Activated T-helper 2 cell treated with anti-CD3 and anti-CD28 coated beads, Interferon-gamma antibody, Interleukin-2, Interleukin-4, amounts not matched to agents 10 μg/mL and 5 μg/mL and 100 μg/mL, durations not matched to agents 14 hours and 24 hours and 36 hours (primary cell): Measurements from ENCODE around the gene GALNT1. TPM values are rescaled to one million over a fixed set of nuclear protein-coding genes. Genes with fewer than 3 reads are reported as not detected.

ENCODE experiments used
- DNase-seq: peaks from one replicate; pipeline ENCODE4 v3.0.0; 2021; ENCODE audit warnings: low spot score
- H3K27ac Mint-ChIP-seq: one replicate; pipeline ENCODE4 v1.8.0; 2021; ENCODE audit warnings: mixed read lengths
- H3K27me3 Mint-ChIP-seq: one replicate; pipeline ENCODE4 v1.8.0; 2021; ENCODE audit warnings: low read depth, mixed read lengths
- H3K36me3 Mint-ChIP-seq: one replicate; pipeline ENCODE4 v1.8.0; 2021; ENCODE audit warnings: low read depth, mixed read lengths
- H3K4me1 Mint-ChIP-seq: one replicate; pipeline ENCODE4 v1.8.0; 2021; ENCODE audit warnings: low read depth, mixed read lengths
- H3K4me3 Mint-ChIP-seq: one replicate; pipeline ENCODE4 v1.8.0; 2021; ENCODE audit warnings: low read depth, mild to moderate bottlenecking, moderate library complexity, mixed read lengths
- H3K9me3 Mint-ChIP-seq: one replicate; pipeline ENCODE4 v1.8.0; 2021; ENCODE audit warnings: mixed read lengths
- intact Hi-C: fragments of 100-400 bp; cut with micrococcal nuclease; formaldehyde crosslinking; loops from one replicate; pipeline ENCODE4 v1.15.1; 2023
- total RNA-seq: library from RNA; stranded (reverse); gene quantifications from 2 replicates; pipeline ENCODE4 v1.2.3, GENCODE V29; 2022

The GALNT1 gene
- total RNA-seq, 1 donor from 2014 or later = 39.8 TPM

- Mint-ChIP-seq H3K4me3 (no peak overlapping the region), H3K36me3 (peaks cover 5% of the 10 kb centered on the region), H3K9me3 (no peaks in the 10 kb centered on the region), H3K4me1 (no peaks in the 10 kb centered on the region), H3K27ac (no peak overlapping the region), H3K27me3 (peaks cover 2% of the 10 kb centered on the region)
- DNase-seq = no peak
- intact Hi-C loops = no loop called here
Measured at GRCh38 chr18:35716169-35716831, 134.8 kb downstream of the GALNT1 start.

- Mint-ChIP-seq H3K27ac (no peak overlapping the region), H3K4me1 (no peaks in the 10 kb centered on the region), H3K4me3 (no peak overlapping the region), H3K36me3 (peaks cover 4% of the 10 kb centered on the region), H3K27me3 (peaks cover 2% of the 10 kb centered on the region), H3K9me3 (no peaks in the 10 kb centered on the region)
- DNase-seq = no peak
- intact Hi-C loops = no loop called here
Measured at GRCh38 chr18:35717182-35717581, 135.6 kb downstream of the GALNT1 start.

- H3K27me3 Mint-ChIP-seq = peaks cover 5% of the 10 kb centered on the region
- intact Hi-C loops = no loop called here
- peaks cover 5% of the 10 kb centered on the region for H3K9me3 Mint-ChIP-seq
- no peaks in the 10 kb centered on the region for H3K36me3 Mint-ChIP-seq
- DNase-seq = no peak
- H3K4me3 Mint-ChIP-seq = no peak overlapping the region
- H3K4me1 Mint-ChIP-seq = no peaks in the 10 kb centered on the region
- no peak overlapping the region for H3K27ac Mint-ChIP-seq
Measured at GRCh38 chr18:35721431-35722081, 140.0 kb downstream of the GALNT1 start.

GRCh38 chr18:35728676-35729075 is 147.1 kb downstream of the GALNT1 start:
- intact Hi-C loops = no loop called here
- DNase-seq = no peak
- Mint-ChIP-seq H3K27me3 (peaks cover 4% of the 10 kb centered on the region), H3K4me1 (no peaks in the 10 kb centered on the region), H3K9me3 (peaks cover 31% of the 10 kb centered on the region), H3K36me3 (no peaks in the 10 kb centered on the region), H3K4me3 (no peak overlapping the region), H3K27ac (no peak overlapping the region)

- Mint-ChIP-seq H3K4me1 (no peaks in the 10 kb centered on the region), H3K4me3 (no peak overlapping the region), H3K9me3 (peaks cover 26% of the 10 kb centered on the region), H3K36me3 (no peaks in the 10 kb centered on the region), H3K27me3 (peaks cover 4% of the 10 kb centered on the region), H3K27ac (no peak overlapping the region)
- intact Hi-C loops = no loop called here
- DNase-seq = no peak
Measured at GRCh38 chr18:35729991-35730668, 148.6 kb downstream of the GALNT1 start.

GRCh38 chr18:35730691-35731370 is 149.3 kb downstream of the GALNT1 start:
- intact Hi-C loops = no loop called here
- no peak for DNase-seq
- no peak overlapping the region for H3K27ac Mint-ChIP-seq

GRCh38 chr18:35731701-35732100 is 150.2 kb downstream of the GALNT1 start:
- intact Hi-C loops = no loop called here
- Mint-ChIP-seq H3K4me3 (no peak overlapping the region), H3K4me1 (no peaks in the 10 kb centered on the region), H3K9me3 (peaks cover 26% of the 10 kb centered on the region), H3K27ac (no peak overlapping the region), H3K36me3 (no peaks in the 10 kb centered on the region), H3K27me3 (peaks cover 2% of the 10 kb centered on the region)
- DNase-seq = no peak

More at GRCh38 chr18:35730691-35731370, 149.3 kb downstream of the GALNT1 start:
- peaks cover 4% of the 10 kb centered on the region for H3K27me3 Mint-ChIP-seq
- H3K36me3 Mint-ChIP-seq = no peaks in the 10 kb centered on the region
- peaks cover 26% of the 10 kb centered on the region for H3K9me3 Mint-ChIP-seq
- no peaks in the 10 kb centered on the region for H3K4me1 Mint-ChIP-seq
- H3K4me3 Mint-ChIP-seq = no peak overlapping the region

GRCh38 chr18:35732162-35732561 is 150.6 kb downstream of the GALNT1 start:
- Mint-ChIP-seq H3K36me3 (no peaks in the 10 kb centered on the region), H3K27ac (no peak overlapping the region), H3K9me3 (peaks cover 26% of the 10 kb centered on the region), H3K4me3 (no peak overlapping the region), H3K4me1 (no peaks in the 10 kb centered on the region), H3K27me3 (peaks cover 2% of the 10 kb centered on the region)
- intact Hi-C loops = no loop called here
- DNase-seq = no peak

- DNase-seq = no peak
- Mint-ChIP-seq H3K36me3 (no peaks in the 10 kb centered on the region), H3K4me1 (no peaks in the 10 kb centered on the region), H3K27ac (no peak overlapping the region), H3K27me3 (peaks cover 2% of the 10 kb centered on the region), H3K4me3 (no peak overlapping the region), H3K9me3 (peaks cover 26% of the 10 kb centered on the region)
- intact Hi-C loops = no loop called here
Measured at GRCh38 chr18:35732636-35733035, 151.1 kb downstream of the GALNT1 start.

- Mint-ChIP-seq H3K4me3 (no peak overlapping the region), H3K9me3 (peaks cover 23% of the 10 kb centered on the region), H3K27me3 (peaks cover 2% of the 10 kb centered on the region), H3K27ac (no peak overlapping the region), H3K4me1 (no peaks in the 10 kb centered on the region), H3K36me3 (no peaks in the 10 kb centered on the region)
- intact Hi-C loops = no loop called here
- no peak for DNase-seq
Measured at GRCh38 chr18:35733408-35733807, 151.9 kb downstream of the GALNT1 start.

GRCh38 chr18:35736696-35737095 is 155.2 kb downstream of the GALNT1 start:
- Mint-ChIP-seq H3K27me3 (peaks cover 6% of the 10 kb centered on the region), H3K4me1 (no peaks in the 10 kb centered on the region), H3K36me3 (no peaks in the 10 kb centered on the region), H3K9me3 (no peaks in the 10 kb centered on the region), H3K27ac (no peak overlapping the region), H3K4me3 (no peak overlapping the region)
- DNase-seq = no peak
- intact Hi-C loops = no loop called here

- H3K4me3 Mint-ChIP-seq = no peak overlapping the region
- intact Hi-C loops = no loop called here
- H3K9me3 Mint-ChIP-seq = peaks cover 4% of the 10 kb centered on the region
- no peak for DNase-seq
- peaks cover 6% of the 10 kb centered on the region for H3K27me3 Mint-ChIP-seq
- no peak overlapping the region for H3K27ac Mint-ChIP-seq
- H3K4me1 Mint-ChIP-seq = no peaks in the 10 kb centered on the region
- H3K36me3 Mint-ChIP-seq = no peaks in the 10 kb centered on the region
Measured at GRCh38 chr18:35739778-35740177, 158.2 kb downstream of the GALNT1 start.

GRCh38 chr18:35740656-35741055 is 159.1 kb downstream of the GALNT1 start:
- Mint-ChIP-seq H3K4me1 (no peaks in the 10 kb centered on the region), H3K27ac (no peak overlapping the region), H3K36me3 (no peaks in the 10 kb centered on the region), H3K9me3 (peaks cover 9% of the 10 kb centered on the region), H3K4me3 (no peak overlapping the region), H3K27me3 (peaks cover 6% of the 10 kb centered on the region)
- intact Hi-C loops = no loop called here
- no peak for DNase-seq
